AG10803 (cell line): Measurements from ENCODE around the gene NCKAP5.

ENCODE experiments used
- DNase-seq: peaks from one replicate; pipeline ENCODE4 v3.0.0; 2010; ENCODE audit warnings: low read depth
- H3K4me3 ChIP-seq: 2 replicates; pipeline ENCODE4 v1.5.1; 2011; ENCODE audit warnings: mild to moderate bottlenecking, low read length, control low read depth
- TF ChIP-seq, protein P1 (sequence below): conservative IDR thresholded peaks from 2 replicates; pipeline ENCODE4 v1.5.1; 2011; ENCODE audit warnings: mild to moderate bottlenecking, low read length, control low read depth, inconsistent platforms

NCKAP5 gene

DNA sequence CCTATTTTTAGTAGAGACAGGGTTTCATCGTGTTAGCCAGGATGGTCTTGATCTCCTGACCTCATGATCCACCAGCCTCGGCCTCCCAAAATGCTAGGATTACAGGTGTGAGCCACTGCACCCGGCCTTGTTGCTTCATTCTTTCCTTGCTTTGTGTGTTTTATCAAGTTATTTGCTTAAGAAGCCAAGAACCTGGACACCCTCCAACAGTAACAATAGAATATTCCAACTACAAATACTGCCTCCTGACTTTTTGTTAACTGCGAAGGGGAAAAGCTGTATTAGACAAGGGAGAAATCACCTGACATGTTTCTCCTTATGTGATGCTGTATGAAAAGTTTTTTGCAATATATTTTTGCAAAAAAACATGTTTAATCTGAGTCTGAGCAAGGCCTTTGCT, 297.2 kb downstream of the NCKAP5 start:
- no peak for DNase-seq
- no peak overlapping the region for H3K4me3 ChIP-seq
- TF ChIP-seq, protein P1, sequence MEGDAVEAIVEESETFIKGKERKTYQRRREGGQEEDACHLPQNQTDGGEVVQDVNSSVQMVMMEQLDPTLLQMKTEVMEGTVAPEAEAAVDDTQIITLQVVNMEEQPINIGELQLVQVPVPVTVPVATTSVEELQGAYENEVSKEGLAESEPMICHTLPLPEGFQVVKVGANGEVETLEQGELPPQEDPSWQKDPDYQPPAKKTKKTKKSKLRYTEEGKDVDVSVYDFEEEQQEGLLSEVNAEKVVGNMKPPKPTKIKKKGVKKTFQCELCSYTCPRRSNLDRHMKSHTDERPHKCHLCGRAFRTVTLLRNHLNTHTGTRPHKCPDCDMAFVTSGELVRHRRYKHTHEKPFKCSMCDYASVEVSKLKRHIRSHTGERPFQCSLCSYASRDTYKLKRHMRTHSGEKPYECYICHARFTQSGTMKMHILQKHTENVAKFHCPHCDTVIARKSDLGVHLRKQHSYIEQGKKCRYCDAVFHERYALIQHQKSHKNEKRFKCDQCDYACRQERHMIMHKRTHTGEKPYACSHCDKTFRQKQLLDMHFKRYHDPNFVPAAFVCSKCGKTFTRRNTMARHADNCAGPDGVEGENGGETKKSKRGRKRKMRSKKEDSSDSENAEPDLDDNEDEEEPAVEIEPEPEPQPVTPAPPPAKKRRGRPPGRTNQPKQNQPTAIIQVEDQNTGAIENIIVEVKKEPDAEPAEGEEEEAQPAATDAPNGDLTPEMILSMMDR: no peak

DNA sequence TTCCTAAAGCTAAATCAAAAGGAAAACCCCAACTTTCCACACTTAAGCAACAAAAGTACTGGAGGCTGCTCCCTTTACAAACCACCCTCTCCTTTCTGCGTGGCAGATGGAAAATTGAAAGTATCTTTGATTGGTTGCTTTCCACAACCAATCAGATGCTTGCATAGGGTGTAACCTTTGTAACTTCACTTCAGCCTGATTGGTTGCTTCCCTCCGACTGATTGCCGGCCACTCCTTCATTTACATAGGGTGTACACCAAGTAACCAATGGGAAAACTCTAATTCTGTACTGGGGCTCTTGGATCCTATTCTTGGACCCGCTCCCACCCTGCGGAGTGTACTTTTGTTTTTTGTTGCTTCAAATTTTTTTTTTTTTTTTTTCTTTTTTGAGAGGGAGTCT, 297.7 kb downstream of the NCKAP5 start:
- no peak for DNase-seq
- TF ChIP-seq, protein P1: no peak
- H3K4me3 ChIP-seq: no peak overlapping the region

DNA sequence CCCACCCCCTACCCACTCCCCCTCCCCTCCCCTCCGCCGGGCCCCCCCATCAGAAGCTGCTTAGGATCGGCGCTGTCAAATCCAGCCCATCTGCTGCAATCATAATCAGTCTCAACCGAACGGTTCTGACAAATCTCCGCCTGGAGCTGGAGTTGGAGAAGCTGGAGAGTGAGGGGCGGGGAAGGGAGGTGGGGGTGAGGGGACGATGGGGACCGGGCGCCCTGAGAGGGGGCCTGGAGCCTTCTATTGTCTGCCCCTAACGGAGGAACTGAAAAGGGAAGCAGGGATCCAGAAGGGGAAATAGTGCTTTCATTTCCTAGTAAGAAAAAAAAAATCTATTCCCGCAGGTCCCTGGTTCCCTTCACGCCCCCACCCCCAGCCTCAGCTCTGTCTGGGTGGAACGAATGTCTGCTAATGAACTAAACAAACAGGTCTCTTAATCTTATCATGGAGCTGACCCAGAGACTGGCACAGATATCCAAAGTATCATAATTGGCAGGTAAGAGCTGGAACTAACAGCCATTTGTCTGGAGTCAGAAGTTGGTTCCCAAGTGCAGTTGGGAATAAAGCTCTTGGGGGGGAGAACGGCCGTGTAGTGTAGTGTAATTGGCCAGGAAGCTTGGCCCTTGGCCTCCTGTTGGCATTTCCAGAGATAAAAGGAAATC, 301.2 kb downstream of the NCKAP5 start:
- DNase-seq: no peak
- TF ChIP-seq, protein P1: no peak
- peak overlapping the region; percentile 26 for H3K4me3 ChIP-seq

DNA sequence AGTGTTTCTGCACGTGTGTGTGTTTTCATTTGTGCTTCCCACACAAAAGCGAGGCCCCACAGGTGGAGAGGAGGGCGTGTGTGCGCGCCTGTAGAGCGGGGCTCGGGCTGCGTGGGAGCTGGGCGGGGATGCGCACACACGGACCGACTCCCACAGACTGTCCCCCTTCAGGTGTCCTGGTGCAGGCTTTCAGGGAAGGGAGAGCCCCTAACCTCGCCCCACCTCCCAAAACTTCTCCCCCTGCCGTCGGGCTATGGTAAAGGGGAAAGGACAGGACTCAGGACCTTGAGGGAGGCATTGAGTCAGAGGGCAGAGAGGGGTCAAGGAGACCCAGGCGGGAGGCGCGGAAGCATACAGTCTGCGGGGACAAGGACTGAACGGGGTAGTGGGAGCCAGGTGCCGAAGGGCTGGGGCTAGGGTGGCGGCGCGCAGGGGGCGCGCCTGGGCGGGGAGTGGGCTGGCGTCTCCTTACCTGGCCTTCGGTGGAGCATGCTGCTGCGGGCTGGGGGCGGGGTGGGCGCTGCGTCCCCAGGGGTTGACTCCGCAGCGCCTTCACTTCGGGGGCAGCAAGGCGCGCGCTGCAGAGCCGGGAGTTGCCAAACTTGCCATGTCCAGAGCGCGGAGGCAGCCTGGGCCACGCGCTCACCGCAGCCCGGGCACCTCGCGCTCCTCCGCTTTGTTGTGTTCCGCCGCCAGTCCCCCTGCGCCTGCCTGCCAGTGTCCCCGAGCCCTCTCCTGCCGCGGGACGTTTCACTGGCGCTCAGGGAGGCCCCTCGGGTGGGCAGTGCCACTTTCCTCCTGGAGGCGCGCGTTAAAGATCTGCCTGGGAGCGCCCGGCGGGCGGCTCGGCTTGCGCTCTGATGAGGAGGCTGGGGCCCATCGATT, 302.0 kb downstream of the NCKAP5 start:
- peak overlapping the region; percentile 50 for H3K4me3 ChIP-seq
- DNase-seq: peak; percentile 10
- TF ChIP-seq, protein P1: no peak

DNA sequence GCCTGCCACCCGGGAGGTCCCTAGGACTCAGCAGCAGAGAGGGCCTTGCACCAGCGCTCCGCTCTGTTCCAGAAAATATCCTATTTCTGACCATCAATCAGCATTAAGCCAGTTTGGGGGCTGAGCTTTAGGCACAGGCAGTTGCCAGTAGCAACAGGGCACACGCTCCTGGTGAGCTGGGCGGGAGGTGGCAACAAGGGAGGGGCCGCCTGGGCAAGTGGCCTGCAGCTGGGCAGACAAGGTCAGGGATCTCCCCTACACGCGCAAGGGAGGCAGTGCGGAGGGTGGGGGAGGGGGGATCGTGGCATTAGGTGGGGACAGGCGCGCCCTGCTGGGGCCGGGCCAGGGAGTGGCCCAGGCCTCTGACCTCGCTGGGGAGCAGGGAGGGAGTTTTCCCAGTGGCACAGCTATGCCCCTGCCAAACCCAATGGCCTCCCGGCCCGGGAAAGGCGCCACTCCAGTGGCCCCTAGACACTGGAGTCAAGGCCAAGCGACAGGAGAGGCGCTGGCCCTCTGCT, 302.8 kb downstream of the NCKAP5 start:
- no peak for DNase-seq

DNA sequence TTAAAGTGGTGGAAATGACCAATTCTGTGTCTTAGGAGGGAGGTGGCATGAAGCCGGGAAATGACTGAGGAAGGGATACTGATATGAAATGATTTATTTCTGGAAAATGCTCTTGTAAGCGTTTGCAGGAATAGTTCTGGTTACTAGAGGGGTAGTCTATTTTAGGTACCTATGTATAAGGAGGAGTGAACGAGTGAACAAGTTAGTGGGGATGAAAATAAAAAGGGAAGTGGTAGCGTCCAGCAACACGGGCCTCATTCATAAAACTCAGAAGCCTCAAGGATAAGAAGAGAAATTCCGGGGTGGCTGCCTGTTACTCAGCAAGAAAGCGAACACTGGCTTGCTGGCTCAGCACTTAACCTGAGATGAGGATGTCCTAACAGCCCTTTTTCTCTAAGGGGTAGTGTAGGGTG, 303.3 kb downstream of the NCKAP5 start:
- TF ChIP-seq, protein P1: no peak
- no peak for DNase-seq
- H3K4me3 ChIP-seq: no peak overlapping the region

More for the DNA sequence above, 302.8 kb downstream of the NCKAP5 start:
- TF ChIP-seq, protein P1: no peak
- no peak overlapping the region for H3K4me3 ChIP-seq
